ENCODE measurements around the gene ALK. TPM values are rescaled to one million over a fixed set of nuclear protein-coding genes. Genes with fewer than 3 reads are reported as not detected.

ALK gene
- total RNA-seq, 1 experiment from 2014 or later = not detected

- H4K8ac ChIP-seq (replicated peaks; ENCODE audit: insufficient read length, low read depth, low read length) = no peak overlapping the region
- Mint-ChIP-seq H3K4me1 (peaks cover 14 to 21% of the 10 kb centered on the region in 2 experiments), H3K36me3 (ENCODE audit: insufficient read depth in 1 of 3, low read depth in 3 of 3) (peaks cover 0 to 3% (median 0%) of the 10 kb centered on the region in 3 experiments; a peak in 2 of 7 replicates), H3K9me3 (peaks cover 3% of the 10 kb centered on the region in 2 experiments), H3K4me3 (no peak overlapping the region), H3K27ac (no peak overlapping the region; a peak in 1 of 7 replicates), H3K27me3 (ENCODE audit: low read depth) (0 out of 2 replicates have a peak, but pooled peaks cover 2% of the 10 kb centered on the region)
- no peaks in the 10 kb centered on the region for H3K27me3 ChIP-seq (ENCODE audit: insufficient read depth, low read length)
- H4K5ac ChIP-seq (ENCODE audit: insufficient read length, low read depth, low read length) = no peak overlapping the region
- no peak overlapping the region for H3K23ac ChIP-seq (ENCODE audit: insufficient read length, low read depth, low read length)
- H3K27ac ChIP-seq (ENCODE audit: insufficient read length, low read depth, low read length) = no peak overlapping the region
- H2AK5ac ChIP-seq (ENCODE audit: insufficient read length, low read length) = no peak overlapping the region
- no peak overlapping the region for H3T11ph ChIP-seq (ENCODE audit: low read length)
- no peak overlapping the region for H2BK5ac ChIP-seq (ENCODE audit: insufficient read length, low read length)
- no CpG with 5 or more reads among the region's 3 CpGs for WGBS (ENCODE audit: extremely low coverage, insufficient read length, low lambda C conversion rate)
- H3K56ac ChIP-seq (ENCODE audit: insufficient read length, low read depth, low read length) = no peak overlapping the region
- H3K9me3 ChIP-seq (ENCODE audit: control insufficient read depth, low read depth, low read length) = no peaks in the 10 kb centered on the region
- H3K79me1 ChIP-seq (ENCODE audit: insufficient read depth, low read depth, low read length, poor library complexity, severe bottlenecking) = no peaks in the 10 kb centered on the region
- no peak overlapping the region for H3K4me2 ChIP-seq (ENCODE audit: insufficient read depth, insufficient read length, low read length)
- 0 out of 2 replicates have a peak, but pooled peaks cover 4% of the 10 kb centered on the region for H3K4me1 ChIP-seq (ENCODE audit: insufficient read depth, low read length)
- no peak for DNase-seq
- no peak overlapping the region for H2AFZ ChIP-seq (ENCODE audit: low read length)
- H2BK15ac ChIP-seq (ENCODE audit: low read depth, low read length) = no peak overlapping the region
- H4K20me1 ChIP-seq (ENCODE audit: control insufficient read depth, insufficient read depth, insufficient read length) = no peaks in the 10 kb centered on the region
- no peak overlapping the region for H4K91ac ChIP-seq (ENCODE audit: insufficient read length, low read depth, low read length)
- no peak for TF ChIP-seq CTCF (conservative IDR thresholded peaks at IDR 0.05)
- H3K18ac ChIP-seq (ENCODE audit: insufficient read length, low read depth, low read length) = no peak overlapping the region
- H3K14ac ChIP-seq (ENCODE audit: insufficient read depth, low read length) = no peak overlapping the region
- no peaks in the 10 kb centered on the region for H3K79me2 ChIP-seq (ENCODE audit: insufficient read depth, low read length)
- H2BK120ac ChIP-seq (ENCODE audit: low read depth, low read length, poor library complexity, severe bottlenecking) = no peak overlapping the region
- H3K23me2 ChIP-seq (ENCODE audit: insufficient read length, low read depth, low read length, poor library complexity, severe bottlenecking) = no peaks in the 10 kb centered on the region
- no peak overlapping the region for H2BK12ac ChIP-seq (ENCODE audit: insufficient read length, low read depth, low read length)
- H2BK20ac ChIP-seq (ENCODE audit: low read depth, low read length, poor library complexity, severe bottlenecking) = no peak overlapping the region
- H3K4ac ChIP-seq (ENCODE audit: low read depth, low read length) = no peak overlapping the region
- H3K9ac ChIP-seq (ENCODE audit: extremely low read depth, insufficient read length, low read length) = no peak overlapping the region
Observed at GRCh38 chr2:29519338-29519925, 402.0 kb downstream of the ALK start.
